Stomach (tissue), 4 donors: Measurements from ENCODE around the gene CSF1.

Experiments used
- CTCF ChIP-seq, 7 experiments: fragments of 450-650 bp in 4 of 7; fragments of 200-600 bp in 3 of 7; sonication (generic) in 3 of 7; IDR thresholded peaks; one replicate each; pipeline ENCODE4 v1.5.1; 2016 to 2019; ENCODE audit warnings: antibody characterized with exemption in 7 of 7, control low read depth in 2 of 7, mild to moderate bottlenecking in 1 of 7
- EP300 ChIP-seq: sonication (generic); formaldehyde crosslinking; IDR thresholded peaks from one replicate; pipeline ENCODE4 v1.6.1; 2017; ENCODE audit warnings: antibody characterized with exemption
- POLR2A ChIP-seq, 4 donors: fragments of 450-650 bp; IDR thresholded peaks; one replicate each; pipeline ENCODE4 v1.6.1; 2016; ENCODE audit warnings: antibody characterized with exemption in 4 of 4, control low read depth in 2 of 4, mild to moderate bottlenecking in 1 of 4, moderate library complexity in 1 of 4
- POLR2AphosphoS5 ChIP-seq, 3 donors: sonication (generic); formaldehyde crosslinking; IDR thresholded peaks; one replicate each; pipeline ENCODE4 v1.6.1; 2016; ENCODE audit warnings: antibody characterized with exemption in 3 of 3

- TF ChIP-seq CTCF (IDR thresholded peaks at IDR 0.05) (no peak), EP300 (no peak), POLR2AphosphoS5 (IDR thresholded peaks at IDR 0.05) (no peak), POLR2A (IDR thresholded peaks at IDR 0.05) (no peak)
Measured at GRCh38 chr1:109887884-109888283, 22.8 kb upstream of the CSF1 start.
